ENCODE data around the gene MBNL2.

Gene MBNL2

DNA sequence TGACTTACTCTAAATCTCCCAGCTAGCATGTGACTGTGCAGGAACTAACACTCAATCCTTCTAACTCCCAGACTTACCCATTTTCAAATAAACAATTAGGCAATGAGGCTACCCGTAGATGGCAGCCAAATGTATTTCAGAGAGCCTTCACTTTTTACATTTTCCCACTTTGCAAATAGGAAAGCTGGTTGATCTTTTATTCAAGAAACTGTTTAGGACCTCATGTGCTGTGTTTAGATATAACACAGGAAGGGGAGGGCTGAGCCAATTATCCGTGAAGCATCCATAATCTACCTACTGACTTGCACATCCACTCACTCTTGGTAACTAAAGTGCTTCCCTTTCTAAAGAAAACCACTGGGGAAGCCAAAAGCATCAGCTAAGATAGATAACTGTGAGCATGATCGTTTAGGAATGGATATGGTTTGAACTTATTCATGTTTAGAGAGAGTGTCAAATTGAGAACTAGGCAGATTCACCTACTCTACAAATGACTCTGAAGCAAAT is 33.4 kb downstream of the MBNL2 start:
- Histone ChIP-seq H3K9me3 (ENCODE audit: control insufficient read depth, insufficient read depth, low read length) (no peaks in the 10 kb centered on the region), H3K4me1 (ENCODE audit: control insufficient read depth, low read length) (0 out of 2 replicates have a peak, but pooled peaks cover 3% of the 10 kb centered on the region), H3K4me3 (ENCODE audit: low read length) (no peak overlapping the region), H3K27ac (ENCODE audit: low read depth, low read length) (no peak overlapping the region), H3K79me2 (ENCODE audit: control insufficient read depth, low read length) (peaks cover 6% of the 10 kb centered on the region; the same call in 1 of the 2 replicates), H4K20me1 (ENCODE audit: control insufficient read depth, insufficient read depth, low read depth, low read length) (no peaks in the 10 kb centered on the region), H3F3A (ENCODE audit: control insufficient read depth, insufficient read depth) (no peaks in the 10 kb centered on the region), H3K9me2 (replicated peaks; ENCODE audit: control insufficient read depth, low read length) (no peaks in the 10 kb centered on the region), H3K4me2 (ENCODE audit: low read length) (no peak overlapping the region), H3K27me3 (ENCODE audit: control insufficient read depth, low read length) (no peaks in the 10 kb centered on the region), H3K36me3 (ENCODE audit: control insufficient read depth, low read length) (no peaks in the 10 kb centered on the region)
- TF ChIP-seq, protein P1, sequence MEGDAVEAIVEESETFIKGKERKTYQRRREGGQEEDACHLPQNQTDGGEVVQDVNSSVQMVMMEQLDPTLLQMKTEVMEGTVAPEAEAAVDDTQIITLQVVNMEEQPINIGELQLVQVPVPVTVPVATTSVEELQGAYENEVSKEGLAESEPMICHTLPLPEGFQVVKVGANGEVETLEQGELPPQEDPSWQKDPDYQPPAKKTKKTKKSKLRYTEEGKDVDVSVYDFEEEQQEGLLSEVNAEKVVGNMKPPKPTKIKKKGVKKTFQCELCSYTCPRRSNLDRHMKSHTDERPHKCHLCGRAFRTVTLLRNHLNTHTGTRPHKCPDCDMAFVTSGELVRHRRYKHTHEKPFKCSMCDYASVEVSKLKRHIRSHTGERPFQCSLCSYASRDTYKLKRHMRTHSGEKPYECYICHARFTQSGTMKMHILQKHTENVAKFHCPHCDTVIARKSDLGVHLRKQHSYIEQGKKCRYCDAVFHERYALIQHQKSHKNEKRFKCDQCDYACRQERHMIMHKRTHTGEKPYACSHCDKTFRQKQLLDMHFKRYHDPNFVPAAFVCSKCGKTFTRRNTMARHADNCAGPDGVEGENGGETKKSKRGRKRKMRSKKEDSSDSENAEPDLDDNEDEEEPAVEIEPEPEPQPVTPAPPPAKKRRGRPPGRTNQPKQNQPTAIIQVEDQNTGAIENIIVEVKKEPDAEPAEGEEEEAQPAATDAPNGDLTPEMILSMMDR (IDR thresholded peaks at IDR 0.05; ENCODE audit: low read depth, low read length, poor library complexity, severe bottlenecking) = no peak
- TF ChIP-seq EZH2phosphoT487 (IDR thresholded peaks at IDR 0.05; ENCODE audit: borderline replicate concordance, low read length) = no peak

DNA sequence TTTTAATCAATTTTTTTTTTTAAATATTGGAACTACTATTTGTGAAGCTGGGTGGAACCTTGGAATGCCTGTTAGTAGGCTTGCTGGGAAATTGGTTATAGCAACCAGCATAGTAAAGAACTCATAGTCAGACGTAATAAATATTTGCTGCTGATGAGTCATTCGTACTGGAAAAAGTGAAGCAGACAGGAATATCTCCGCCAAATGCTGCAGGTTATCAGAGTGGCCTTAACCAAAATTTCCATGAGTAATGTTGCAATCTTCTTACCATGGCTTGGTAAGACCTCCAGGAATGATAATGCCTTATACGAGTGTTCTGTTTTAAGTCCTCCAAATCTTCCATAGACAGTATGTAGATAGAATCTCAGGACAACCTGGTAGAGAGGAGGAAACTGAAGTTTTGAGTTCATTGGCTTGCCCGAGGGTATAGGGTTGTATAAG is 34.2 kb downstream of the MBNL2 start:
- no peak overlapping the region for H3K4me2 ChIP-seq (ENCODE audit: low read length)
- H3K4me3 ChIP-seq (ENCODE audit: low read length) = no peak overlapping the region
- H3K9me3 ChIP-seq (ENCODE audit: control insufficient read depth, insufficient read depth, low read length) = no peaks in the 10 kb centered on the region
- TF ChIP-seq, protein P1 (IDR thresholded peaks at IDR 0.05; ENCODE audit: low read depth, low read length, poor library complexity, severe bottlenecking) = no peak
- no peaks in the 10 kb centered on the region for H3K36me3 ChIP-seq (ENCODE audit: control insufficient read depth, low read length)
- H3K4me1 ChIP-seq (ENCODE audit: control insufficient read depth, low read length) = peaks cover 5% of the 10 kb centered on the region
- no peaks in the 10 kb centered on the region for H3K9me2 ChIP-seq (replicated peaks; ENCODE audit: control insufficient read depth, low read length)
- H3F3A ChIP-seq (ENCODE audit: control insufficient read depth, insufficient read depth) = no peaks in the 10 kb centered on the region
- H4K20me1 ChIP-seq (ENCODE audit: control insufficient read depth, insufficient read depth, low read depth, low read length) = no peaks in the 10 kb centered on the region
- H3K27me3 ChIP-seq (ENCODE audit: control insufficient read depth, low read length) = no peaks in the 10 kb centered on the region
- peaks cover under 1% of the 10 kb centered on the region; the same call in 1 of the 2 replicates for H3K79me2 ChIP-seq (ENCODE audit: control insufficient read depth, low read length)
- no peak overlapping the region for H3K27ac ChIP-seq (ENCODE audit: low read depth, low read length)

DNA sequence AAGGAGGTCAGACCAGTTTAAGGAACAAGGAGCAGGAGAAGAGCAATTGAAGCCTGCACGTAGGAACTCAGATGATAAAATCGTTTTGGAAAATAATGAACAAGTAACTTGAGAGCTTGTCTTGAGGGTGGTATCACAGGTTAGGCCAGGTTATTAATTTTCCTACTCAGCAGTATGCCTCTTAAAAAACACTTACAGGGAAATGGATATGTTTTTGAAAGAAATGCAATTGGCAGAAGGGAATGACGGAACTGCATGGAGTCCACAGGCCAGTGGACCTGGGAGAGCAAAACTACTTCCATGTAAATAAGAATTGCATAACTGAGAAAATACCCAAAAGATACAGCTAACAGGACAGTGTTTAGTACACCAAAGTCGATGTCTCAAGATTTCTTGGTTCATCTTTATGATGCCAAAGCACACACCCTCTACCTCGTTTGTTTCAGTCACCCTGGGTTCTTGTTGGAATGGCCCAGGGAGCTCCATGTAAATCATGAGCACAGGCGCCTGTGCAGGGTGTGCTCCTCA is 35.2 kb downstream of the MBNL2 start:
- Histone ChIP-seq H3K4me2 (ENCODE audit: low read length) (no peak overlapping the region), H4K20me1 (ENCODE audit: control insufficient read depth, insufficient read depth, low read depth, low read length) (no peaks in the 10 kb centered on the region), H3K4me3 (ENCODE audit: low read length) (no peak overlapping the region), H3K27ac (ENCODE audit: low read depth, low read length) (no peak overlapping the region), H3K4me1 (ENCODE audit: control insufficient read depth, low read length) (peaks cover 10% of the 10 kb centered on the region), H3K9me2 (replicated peaks; ENCODE audit: control insufficient read depth, low read length) (no peaks in the 10 kb centered on the region), H3F3A (ENCODE audit: control insufficient read depth, insufficient read depth) (no peaks in the 10 kb centered on the region), H3K27me3 (ENCODE audit: control insufficient read depth, low read length) (no peaks in the 10 kb centered on the region), H3K36me3 (ENCODE audit: control insufficient read depth, low read length) (no peaks in the 10 kb centered on the region), H3K79me2 (ENCODE audit: control insufficient read depth, low read length) (no peaks in the 10 kb centered on the region), H3K9me3 (ENCODE audit: control insufficient read depth, insufficient read depth, low read length) (no peaks in the 10 kb centered on the region)
- TF ChIP-seq EZH2phosphoT487 (IDR thresholded peaks at IDR 0.05; ENCODE audit: borderline replicate concordance, low read length) = no peak
- TF ChIP-seq, protein P1 (IDR thresholded peaks at IDR 0.05; ENCODE audit: low read depth, low read length, poor library complexity, severe bottlenecking) = no peak

Data from DOHH2 (cell line).